GM19468 (cell line): ENCODE results near the gene RFX1.

ENCODE experiments used
- ATAC-seq: cut with Tn5 transposase; IDR thresholded peaks from one replicate; pipeline ENCODE4 v1.9.1; 2021; ENCODE audit warnings: mild to moderate bottlenecking, moderate library complexity, moderate number of reproducible peaks; ENCODE audit not compliant: unreplicated experiment; ENCODE audit errors: extremely low read depth

The RFX1 gene

GRCh38 chr19:13963603-13964105 is 42.5 kb downstream of the RFX1 start:
- ATAC-seq = no peak

GRCh38 chr19:13962699-13963602 is 43.2 kb downstream of the RFX1 start:
- no peak for ATAC-seq

DNA sequence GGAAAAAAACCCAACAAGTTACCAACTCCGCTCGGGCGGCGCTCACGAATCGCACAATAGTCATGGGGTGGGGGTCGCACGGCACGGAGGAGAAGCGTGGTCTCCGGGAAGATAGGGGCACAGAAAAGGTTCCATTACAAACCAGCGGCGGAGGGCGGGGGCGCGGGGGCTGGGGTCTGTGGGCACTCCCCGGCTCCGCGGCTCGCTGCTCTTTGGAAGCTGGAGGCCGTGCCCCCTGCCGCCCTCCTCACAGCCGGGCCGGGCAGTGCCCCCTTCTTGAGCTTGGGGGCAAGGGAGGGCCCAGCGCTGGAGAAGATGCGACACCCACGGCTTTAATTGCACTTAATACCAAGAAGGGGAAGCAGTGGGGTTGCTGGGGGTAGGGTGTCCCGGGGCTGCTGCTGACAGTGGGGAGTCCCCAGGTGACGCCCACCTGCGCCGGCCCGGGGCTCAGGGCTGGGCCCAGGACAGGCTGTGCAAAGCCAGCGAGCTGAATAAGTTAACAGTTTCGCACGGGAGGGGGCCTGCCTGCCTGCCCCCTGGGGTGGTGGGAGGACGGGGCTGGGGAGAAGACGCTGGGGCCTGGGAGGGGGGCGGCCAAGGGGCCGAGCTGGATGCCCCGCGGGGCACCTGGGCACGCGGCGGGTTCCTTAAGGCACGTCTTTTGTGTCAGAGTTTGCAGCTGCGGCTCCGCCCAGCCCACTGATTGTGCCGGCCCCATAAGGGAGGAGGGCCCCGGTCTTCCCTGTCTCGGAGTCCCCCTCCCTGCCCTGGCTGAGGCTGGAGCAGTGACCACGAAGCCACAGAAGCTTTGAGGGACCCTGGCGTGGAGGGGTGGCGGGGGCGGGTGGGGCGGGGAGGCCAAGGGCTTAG is 44.1 kb downstream of the RFX1 start:
- ATAC-seq = no peak

DNA sequence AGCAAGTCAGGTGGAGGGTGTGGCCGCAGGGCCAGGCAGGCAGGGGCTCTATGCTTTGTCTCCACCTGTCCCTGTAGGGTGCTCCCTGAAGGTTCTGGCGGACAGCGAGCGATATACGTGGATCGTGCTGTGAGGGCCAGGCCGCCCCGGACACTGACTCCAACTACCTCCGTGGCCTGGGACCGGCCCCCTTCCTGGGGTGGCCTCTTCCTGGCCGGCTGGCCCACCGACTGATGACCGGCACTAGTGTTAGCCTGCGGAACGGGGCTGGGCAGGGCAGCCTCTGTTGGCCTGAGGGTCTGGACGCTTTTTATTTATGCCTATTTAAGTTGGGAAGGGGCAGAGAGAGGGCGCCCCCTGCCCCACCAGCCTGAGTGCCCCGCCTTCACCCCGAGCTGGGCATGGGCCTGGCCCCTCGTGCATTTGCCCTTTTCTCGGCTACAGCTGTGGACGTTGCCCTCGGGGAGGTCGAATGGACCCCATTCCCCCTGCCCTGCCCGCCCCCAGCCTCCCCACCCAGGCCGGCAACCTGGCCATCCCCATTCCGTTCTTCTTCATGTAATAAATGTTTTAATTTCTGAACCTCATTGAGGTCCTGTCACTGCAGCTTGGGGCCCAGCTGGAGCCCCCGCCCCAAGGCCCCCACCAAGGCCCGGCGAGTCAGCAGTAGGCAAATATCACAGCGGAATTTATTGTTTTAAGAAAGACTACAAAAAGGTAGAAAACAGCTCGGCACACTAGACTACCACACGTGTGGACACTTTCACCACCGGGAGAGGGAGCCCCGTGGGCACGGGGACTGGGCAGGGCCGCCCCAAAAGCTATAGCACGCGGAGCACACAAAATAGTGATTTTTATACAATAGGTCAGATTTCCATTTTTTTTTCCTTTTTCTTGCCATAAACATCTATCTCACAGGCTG is 45.0 kb downstream of the RFX1 start:
- no peak for ATAC-seq

GRCh38 chr19:13959962-13960862 is 45.9 kb downstream of the RFX1 start:
- ATAC-seq = no peak

GRCh38 chr19:13959141-13959961 is 46.8 kb downstream of the RFX1 start:
- no peak for ATAC-seq

DNA sequence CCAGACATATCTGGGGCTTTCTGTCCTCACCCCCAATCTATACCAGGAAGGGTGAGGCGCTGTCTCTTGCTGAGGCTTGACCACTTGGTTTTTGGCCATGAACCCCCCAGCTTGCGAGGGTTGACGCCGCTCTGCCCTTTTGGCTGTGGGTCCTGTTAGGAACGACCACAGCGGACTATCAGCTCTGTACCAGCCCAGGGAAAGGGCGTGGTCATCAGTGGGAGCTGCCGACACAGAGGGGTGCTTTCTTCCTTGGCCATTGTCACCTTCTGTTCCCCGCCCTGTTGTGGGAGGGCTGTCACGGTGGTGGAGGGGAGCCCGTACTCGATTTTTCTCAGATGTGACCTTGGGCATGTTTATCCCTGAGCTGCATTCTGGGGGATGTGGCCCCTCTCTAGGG is 48.1 kb downstream of the RFX1 start:
- no peak for ATAC-seq

GRCh38 chr19:13957051-13957450 is 49.1 kb downstream of the RFX1 start:
- no peak for ATAC-seq

GRCh38 chr19:13956365-13956744 is 49.8 kb downstream of the RFX1 start:
- no peak for ATAC-seq

DNA sequence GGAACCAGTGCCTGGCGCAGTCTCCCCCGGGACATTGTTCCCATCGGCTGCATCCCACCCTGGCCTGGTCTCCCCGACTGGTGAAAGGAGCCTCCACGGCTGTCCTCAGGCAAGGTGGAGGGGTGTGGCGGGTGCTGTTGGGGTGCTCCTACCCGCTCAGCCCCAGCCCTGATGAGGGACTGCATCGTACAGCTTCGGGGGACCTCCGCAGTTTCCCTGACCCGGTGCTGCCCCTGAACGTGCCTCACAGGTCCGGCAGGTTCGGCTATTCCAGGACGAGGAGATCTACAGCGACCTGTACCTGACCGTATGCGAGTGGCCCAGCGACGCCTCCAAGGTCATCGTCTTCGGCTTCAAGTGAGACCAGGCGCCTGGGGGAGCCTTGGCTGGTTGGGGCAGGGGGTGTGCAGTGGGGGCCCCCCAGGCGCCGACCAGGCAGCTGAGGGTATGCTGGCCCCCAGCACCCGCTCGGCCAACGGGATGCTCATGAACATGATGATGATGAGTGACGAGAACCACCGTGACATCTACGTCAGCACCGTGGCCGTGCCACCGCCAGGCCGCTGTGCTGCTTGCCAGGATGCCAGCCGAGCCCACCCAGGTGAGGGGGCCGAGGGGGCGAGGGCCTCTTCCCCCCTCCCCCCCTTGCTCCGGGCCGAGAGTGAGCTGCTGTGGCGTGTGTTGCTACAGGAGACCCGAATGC is 50.3 kb downstream of the RFX1 start:
- ATAC-seq = no peak

GRCh38 chr19:13954185-13954584 is 51.9 kb downstream of the RFX1 start:
- ATAC-seq = no peak

GRCh38 chr19:13952931-13953531 is 53.1 kb downstream of the RFX1 start:
- ATAC-seq = no peak

DNA sequence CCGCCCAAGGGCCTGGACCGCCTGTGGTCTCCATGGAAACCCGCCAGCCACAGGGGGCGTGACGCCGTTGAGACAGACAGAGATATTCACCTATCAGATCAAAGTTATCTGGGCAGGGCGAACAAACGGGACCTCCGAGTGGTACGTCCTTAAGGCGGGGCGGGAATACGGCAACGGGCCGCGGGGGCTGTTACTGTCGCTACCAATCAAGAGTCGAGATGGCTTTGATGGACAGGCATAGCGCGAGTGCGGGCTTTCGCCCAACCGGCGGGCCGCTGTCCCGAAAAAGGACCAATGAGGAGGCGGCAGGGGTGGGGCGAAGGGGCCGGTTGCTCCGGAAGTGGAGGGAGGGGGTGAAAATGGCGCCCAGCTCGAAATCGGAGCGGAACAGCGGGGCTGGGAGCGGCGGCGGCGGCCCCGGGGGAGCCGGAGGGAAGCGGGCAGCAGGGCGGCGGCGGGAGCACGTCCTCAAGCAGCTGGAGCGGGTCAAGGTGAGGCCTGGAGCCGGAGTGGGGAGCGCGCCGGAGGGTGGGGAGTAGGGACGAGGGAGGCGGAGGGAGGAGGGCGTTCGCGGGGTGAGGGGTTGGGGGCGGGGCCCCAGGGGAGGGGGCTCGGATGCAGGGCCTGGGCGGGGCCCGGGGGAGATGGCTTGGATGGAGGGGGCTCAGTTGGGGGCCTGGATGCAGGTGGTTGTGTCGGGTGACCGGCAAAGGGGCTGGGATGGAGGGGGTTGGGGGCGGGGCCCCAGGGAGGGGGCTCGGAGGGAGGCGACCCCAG is 53.8 kb downstream of the RFX1 start, which contains the start of gene DCAF15:
TSS of gene DCAF15 (plus strand) at position 356 of the 777 bp plus-strand sequence. CDS start at position 360, 4 bp downstream.
- peak; percentile 91 for ATAC-seq

GRCh38 chr19:13951799-13952153 is 54.3 kb downstream of the RFX1 start:
- no peak for ATAC-seq

DNA sequence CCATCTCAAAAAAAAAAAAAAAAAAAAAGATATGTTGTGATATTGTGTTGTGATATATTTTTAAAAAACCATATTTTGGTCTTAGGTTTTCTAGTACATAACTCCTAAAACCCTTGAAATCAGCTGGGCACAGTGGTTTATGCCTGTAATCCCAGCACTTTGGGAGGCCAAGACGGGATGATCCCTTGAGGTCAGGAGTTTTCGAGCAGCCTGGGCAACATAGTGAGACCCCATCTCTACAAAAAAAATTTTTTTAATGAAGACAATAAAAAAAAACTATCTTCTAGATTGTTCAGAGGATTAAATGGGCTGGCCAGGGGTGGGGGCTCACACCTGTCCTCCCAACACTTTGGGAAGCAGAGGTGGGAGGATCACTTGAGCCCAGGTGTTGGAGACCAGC is 55.1 kb downstream of the RFX1 start:
- ATAC-seq = no peak

DNA sequence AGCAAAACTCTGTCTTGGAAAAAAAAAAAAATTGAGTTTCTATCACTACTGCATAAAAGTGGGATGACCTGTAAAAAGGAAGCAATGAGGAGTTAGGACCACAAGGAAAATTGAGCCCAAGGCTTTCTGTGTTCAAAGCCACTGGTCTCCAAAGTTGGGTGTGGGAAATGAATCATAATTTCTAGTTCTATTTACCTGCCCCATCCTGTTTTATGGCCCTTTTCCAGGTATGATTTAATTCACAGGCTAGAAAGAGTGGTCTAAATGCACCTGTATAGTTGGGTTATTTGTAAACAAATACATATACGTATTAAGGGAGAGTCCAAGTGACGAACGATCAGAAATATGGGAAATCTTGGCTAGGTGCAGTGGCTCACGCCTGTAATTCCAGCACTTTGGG is 59.7 kb downstream of the RFX1 start:
- no peak for ATAC-seq
